K562 (cell line): ENCODE data around the gene RABGAP1L. TPM values are rescaled to one million over a fixed set of nuclear protein-coding genes. Genes with fewer than 3 reads are reported as not detected.

Experiments
- ATAC-seq: fragments of 200-7000 bp; cut with Tn5 transposase; 3 replicates; pipeline ENCODE4 v1.9.1; 2020; ENCODE audit warnings: moderate library complexity
- BruUV-seq: library from RNA; stranded (reverse); fragments of 400-500 nt; replicated peaks from 2 replicates; lab custom pipeline; 2021; lab: Mats Ljungman, UMichigan
- CTCF ChIA-PET: fragments of 300-600 bp; formaldehyde crosslinking; extraction: SDS; loops from one replicate; lab custom pipeline; 2021; ENCODE audit warnings: low intra/inter-chr PET ratio; lab: Yijun Ruan, JAX
- POLR2A ChIA-PET: fragments of 300-600, 350-650 bp; sonication (Branson Sonifier 250); formaldehyde crosslinking; extraction: SDS; loops from one replicate; lab custom pipeline; 2021; ENCODE audit warnings: antibody characterized with exemption, inconsistent platforms; lab: Yijun Ruan, JAX
- DNase-seq, 4 experiments: peaks; one replicate each; pipeline versions ENCODE4 v3.0.0 to v3.0.0-alpha.2; 2011 to 2018; ENCODE audit warnings: low spot score in 3 of 4, mixed read lengths in 3 of 4; ENCODE audit errors: extremely low read depth in 1 of 4
- FAIRE-seq: peaks from 2 replicates; lab custom pipeline; 2011; peaks lifted over from hg19 to GRCh38; lab: Jason Lieb, UNC
- H2AFZ ChIP-seq: 2 replicates; pipeline ENCODE4 v1.6.0; 2011; ENCODE audit warnings: low read depth, low read length, control low read depth, inconsistent platforms
- H3K27ac ChIP-seq: fragments of 200-600 bp; 3 replicates; pipeline ENCODE4 v1.8.0; 2011; ENCODE audit warnings: low read depth, mild to moderate bottlenecking, control low read depth, inconsistent platforms, low read length, moderate library complexity, mixed read lengths; ENCODE audit errors: extremely low read depth
- H3K27me3 ChIP-seq, 2 experiments: fragments of 300-600 bp in 1 of 2; 2 replicates in 1 of 2; 3 replicates in 1 of 2; pipeline versions ENCODE4 v1.6.0 to v1.8.0; 2011; ENCODE audit warnings: inconsistent platforms in 2 of 2, low read length in 2 of 2, mild to moderate bottlenecking in 1 of 2, mixed read lengths in 1 of 2, moderate library complexity in 1 of 2; ENCODE audit not compliant: control insufficient read depth in 2 of 2, insufficient read depth in 2 of 2
- H3K36me3 ChIP-seq: fragments of 300-600 bp; 3 replicates; pipeline ENCODE4 v1.8.0; 2011; ENCODE audit warnings: mild to moderate bottlenecking, low read length, inconsistent platforms; ENCODE audit not compliant: control insufficient read depth, insufficient read depth
- H3K4me1 ChIP-seq, 2 experiments: fragments of 200-600 bp in 1 of 2; replicated peaks in 1 of 2; 2 replicates in 1 of 2; 3 replicates in 1 of 2; pipeline versions ENCODE4 v1.5.1 to v1.8.0; 2011; ENCODE audit warnings: inconsistent platforms in 2 of 2, low read length in 2 of 2, mild to moderate bottlenecking in 1 of 2, mixed read lengths in 1 of 2, moderate library complexity in 1 of 2; ENCODE audit not compliant: control insufficient read depth in 2 of 2, insufficient read depth in 2 of 2
- H3K4me2 ChIP-seq: 2 replicates; pipeline ENCODE4 v1.6.1; 2011; ENCODE audit warnings: low read length, control low read depth, inconsistent platforms, mixed read lengths; ENCODE audit not compliant: insufficient read depth
- H3K4me3 ChIP-seq: fragments of 200-600 bp; sonication (generic), shearing (Covaris generic); 2 replicates; pipeline ENCODE4 v1.5.1; 2016; ENCODE audit warnings: control low read depth, inconsistent platforms
- H3K79me2 ChIP-seq: fragments of 200-600 bp; 3 replicates; pipeline ENCODE4 v1.8.0; 2011; ENCODE audit warnings: low read length, inconsistent platforms; ENCODE audit not compliant: control insufficient read depth, insufficient read depth
- H3K9ac ChIP-seq, 2 experiments: 2 replicates each; pipeline versions ENCODE4 v1.6.0 to v1.6.1; 2011; ENCODE audit warnings: low read depth in 2 of 2, low read length in 2 of 2, control low read depth in 1 of 2, inconsistent platforms in 1 of 2, mild to moderate bottlenecking in 1 of 2, mixed read lengths in 1 of 2; ENCODE audit not compliant: insufficient read depth in 1 of 2
- H3K9me1 ChIP-seq: one replicate; pipeline ENCODE4 v1.6.0; 2011; ENCODE audit warnings: inconsistent platforms, mild to moderate bottlenecking, low read length, moderate library complexity; ENCODE audit not compliant: control insufficient read depth, insufficient read depth
- H3K9me3 ChIP-seq: replicated peaks from 2 replicates; pipeline ENCODE4 v1.5.1; 2011; ENCODE audit warnings: low read depth, low read length, inconsistent platforms; ENCODE audit not compliant: control insufficient read depth, insufficient read depth
- H4K20me1 ChIP-seq: replicated peaks from 2 replicates; pipeline ENCODE4 v1.6.1; 2011; ENCODE audit warnings: low read length, inconsistent platforms, mixed read lengths; ENCODE audit not compliant: control insufficient read depth, insufficient read depth
- ERF ChIP-seq: fragments of 450-650 bp; formaldehyde crosslinking; IDR thresholded peaks from 2 replicates; pipeline ENCODE4 v1.4.0; 2020; ENCODE audit warnings: mild to moderate bottlenecking, mixed read lengths
- ETV5 ChIP-seq: sonication (generic); formaldehyde crosslinking; IDR thresholded peaks from 2 replicates; pipeline ENCODE4 v1.4.0; 2020; ENCODE audit warnings: low read depth, mild to moderate bottlenecking, missing genetic modification reagents
- MCM7 ChIP-seq, 2 experiments: fragments of 450-650 bp; IDR thresholded peaks; 2 replicates each; pipeline ENCODE4 v1.6.1; 2016 to 2018
- PTBP1 ChIP-seq: fragments of 200-400 bp; formaldehyde crosslinking; IDR thresholded peaks from 2 replicates; pipeline ENCODE4 v1.6.1; 2017; ENCODE audit warnings: low read depth, low read length
- RAD51 ChIP-seq: fragments of 450-650 bp; IDR thresholded peaks from 2 replicates; pipeline ENCODE4 v1.7.1; 2016; ENCODE audit warnings: low read depth, mild to moderate bottlenecking, borderline replicate concordance
- TBL1XR1 ChIP-seq, 2 experiments: IDR thresholded peaks; 2 replicates each; pipeline ENCODE4 v1.6.1; 2012; ENCODE audit warnings: improper control_type of control experiment in 2 of 2, low read length in 2 of 2, mild to moderate bottlenecking in 1 of 2
- TEAD2 ChIP-seq: fragments of 450-650 bp; IDR thresholded peaks from 2 replicates; pipeline ENCODE4 v1.6.1; 2016; ENCODE audit warnings: missing genetic modification characterization, control low read depth, missing compliant biosample characterization
- ZKSCAN8 ChIP-seq: fragments of 200-800 bp; sonication (Bioruptor generic); IDR thresholded peaks from 2 replicates; pipeline ENCODE4 v1.6.1; 2016; ENCODE audit warnings: missing genetic modification characterization, missing compliant biosample characterization
- ZNF217 ChIP-seq: sonication (generic); formaldehyde crosslinking; IDR thresholded peaks from 2 replicates; pipeline ENCODE4 v1.8.0; 2022; ENCODE audit warnings: mild to moderate bottlenecking, missing genetic modification reagents
- ZNF785 ChIP-seq: fragments of 250-450 bp; sonication (Bioruptor Pico); IDR thresholded peaks from 2 replicates; pipeline ENCODE4 v1.4.0; 2020; ENCODE audit warnings: mild to moderate bottlenecking
- WGBS: fragments of 100-300 bp; shearing (Covaris generic); methylation state at CpG from one replicate; pipeline ENCODE4 v1.1.6; 2016; ENCODE audit warnings: low coverage, mixed read lengths; ENCODE audit not compliant: insufficient coverage; ENCODE audit errors: missing lambda C conversion rate; 5-methylcytosine and 5-hydroxymethylcytosine counted together
- in situ Hi-C: fragments of 300-500 bp; cut with MboI; formaldehyde crosslinking; loops from 4 replicates; pipeline ENCODE4 v1.15.0; 2018; ENCODE audit warnings: inconsistent platforms, mixed read lengths
- intact Hi-C: fragments of 100-400 bp; cut with micrococcal nuclease; formaldehyde crosslinking; loops from 2 replicates; pipeline ENCODE4 v1.14.2; 2022
- polyA plus RNA-seq, 8 experiments: library from polyadenylated mRNA; depleted of rRNA in 4 of 8; stranded (reverse) in 5 of 8; unstranded in 3 of 8; fragments of >200 nt; fragmentation: Nextera tagmentation in 2 of 8; fragmentation: Illumina TruSeq in 1 of 8; extraction: Ambion mirVana in 2 of 8; extraction: Trizol in 1 of 8; gene quantifications; 2 replicates each; pipeline versions ENCODE4 v1.2.1 to v1.2.3, GENCODE V29; 2011 to 2014; ENCODE audit warnings: inconsistent platforms in 1 of 8, missing spikeins in 1 of 8
- total RNA-seq, 7 experiments: library from RNA; depleted of rRNA in 6 of 7; stranded (reverse); fragments of >200 nt in 6 of 7; fragmentation: Illumina TruSeq in 2 of 7; extraction: Trizol in 2 of 7; gene quantifications; 2 replicates each; pipeline versions ENCODE4 v1.2.1 to v1.2.3, GENCODE V29; 2011 to 2021; ENCODE audit warnings: low replicate concordance in 1 of 7
- TF ChIP-seq, protein P1 (sequence below): fragments of 250-450 bp; sonication (Bioruptor Pico); IDR thresholded peaks from 2 replicates; pipeline ENCODE4 v1.8.0; 2022; ENCODE audit warnings: moderate library complexity, mild to moderate bottlenecking, inconsistent platforms
- TF ChIP-seq, protein P2 (sequence below): sonication (generic); formaldehyde crosslinking; IDR thresholded peaks from 2 replicates; pipeline ENCODE4 v1.8.0; 2023; ENCODE audit warnings: missing genetic modification reagents, mild to moderate bottlenecking, borderline replicate concordance
- TF ChIP-seq, protein P3 (sequence below): fragments of 250-450 bp; sonication (Bioruptor Pico); IDR thresholded peaks from 2 replicates; pipeline ENCODE4 v1.8.0; 2022; ENCODE audit warnings: inconsistent platforms, mild to moderate bottlenecking, moderate library complexity, borderline replicate concordance
- TF ChIP-seq, protein P4 (sequence below), 2 experiments: IDR thresholded peaks; 2 replicates each; pipeline ENCODE4 v1.6.1; 2012; ENCODE audit warnings: improper control_type of control experiment in 2 of 2, low read depth in 2 of 2, low read length in 2 of 2, borderline replicate concordance in 1 of 2

The RABGAP1L gene
- total and polyA plus RNA-seq, 9 of the 15 experiments (the other 6 are each of a cell fraction or from before 2014, with no cell fraction given) = 16.5 to 44.9 (median 26.7) TPM

DNA sequence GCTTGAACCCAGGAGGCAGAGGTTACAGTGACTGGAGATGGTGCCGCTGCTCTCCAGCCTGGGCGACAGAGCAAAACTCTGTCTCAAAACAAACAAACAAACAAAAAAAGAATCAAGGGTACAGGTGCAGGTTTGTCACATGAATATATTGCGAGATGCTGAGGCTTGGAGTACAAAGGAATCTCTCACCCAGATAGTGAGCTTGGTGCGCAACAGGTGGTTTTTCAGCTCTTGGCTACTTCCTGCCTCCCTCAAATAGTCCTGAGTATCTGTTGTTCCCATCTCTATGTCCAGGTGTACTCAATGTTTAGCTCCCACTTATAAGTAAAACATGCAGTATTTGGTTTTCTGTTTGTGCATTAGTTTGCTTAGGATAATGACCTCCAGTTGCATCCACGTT is 666.5 kb downstream of the RABGAP1L start:
- Histone ChIP-seq H2AFZ (no peak overlapping the region), H3K36me3 (no peaks in the 10 kb centered on the region), H3K9ac (no peak overlapping the region), H3K4me3 (no peak overlapping the region), H3K27me3 (no peaks in the 10 kb centered on the region), H4K20me1 (no peaks in the 10 kb centered on the region), H3K4me2 (no peak overlapping the region), H3K79me2 (no peaks in the 10 kb centered on the region), H3K9me1 (no peaks in the 10 kb centered on the region), H3K4me1 (no peaks in the 10 kb centered on the region), H3K9me3 (no peaks in the 10 kb centered on the region), H3K27ac (no peak overlapping the region)
- 70% methylated on average over 5 of the region's 5 CpGs for WGBS
- DNase-seq = no peak
- no TSS peak for BruUV-seq
- no peak for FAIRE-seq
- intact Hi-C loops (no loop called here), in situ Hi-C loops (no loop called here)
- ChIA-PET CTCF (no interaction called here), POLR2A (interaction anchor here (1.3 to 1.7 kb wide), 2 partner anchors 12 to 14 kb away, joined by 3 to 5 read pairs; no protein-coding TSS in a partner anchor)
- ATAC-seq = no peak
- TF ChIP-seq, protein P1, sequence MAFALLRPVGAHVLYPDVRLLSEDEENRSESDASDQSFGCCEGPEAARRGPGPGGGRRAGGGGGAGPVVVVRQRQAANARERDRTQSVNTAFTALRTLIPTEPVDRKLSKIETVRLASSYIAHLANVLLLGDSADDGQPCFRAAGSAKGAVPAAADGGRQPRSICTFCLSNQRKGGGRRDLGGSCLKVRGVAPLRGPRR (CRISPR knock-in tag) = no peak
- TF ChIP-seq RAD51 (no peak), ETV5 (no peak), TBL1XR1 (IDR thresholded peaks at IDR 0.05; ENCODE audit: low read length in 2 of 2) (no peak), PTBP1 (no peak), ZNF217 (CRISPR knock-in tag) (no peak), MCM7 (IDR thresholded peaks at IDR 0.05) (no peak), ZNF785 (no peak), ERF (CRISPR knock-in tag) (no peak), ZKSCAN8 (no peak), TEAD2 (tag) (no peak)
- TF ChIP-seq, protein P2, sequence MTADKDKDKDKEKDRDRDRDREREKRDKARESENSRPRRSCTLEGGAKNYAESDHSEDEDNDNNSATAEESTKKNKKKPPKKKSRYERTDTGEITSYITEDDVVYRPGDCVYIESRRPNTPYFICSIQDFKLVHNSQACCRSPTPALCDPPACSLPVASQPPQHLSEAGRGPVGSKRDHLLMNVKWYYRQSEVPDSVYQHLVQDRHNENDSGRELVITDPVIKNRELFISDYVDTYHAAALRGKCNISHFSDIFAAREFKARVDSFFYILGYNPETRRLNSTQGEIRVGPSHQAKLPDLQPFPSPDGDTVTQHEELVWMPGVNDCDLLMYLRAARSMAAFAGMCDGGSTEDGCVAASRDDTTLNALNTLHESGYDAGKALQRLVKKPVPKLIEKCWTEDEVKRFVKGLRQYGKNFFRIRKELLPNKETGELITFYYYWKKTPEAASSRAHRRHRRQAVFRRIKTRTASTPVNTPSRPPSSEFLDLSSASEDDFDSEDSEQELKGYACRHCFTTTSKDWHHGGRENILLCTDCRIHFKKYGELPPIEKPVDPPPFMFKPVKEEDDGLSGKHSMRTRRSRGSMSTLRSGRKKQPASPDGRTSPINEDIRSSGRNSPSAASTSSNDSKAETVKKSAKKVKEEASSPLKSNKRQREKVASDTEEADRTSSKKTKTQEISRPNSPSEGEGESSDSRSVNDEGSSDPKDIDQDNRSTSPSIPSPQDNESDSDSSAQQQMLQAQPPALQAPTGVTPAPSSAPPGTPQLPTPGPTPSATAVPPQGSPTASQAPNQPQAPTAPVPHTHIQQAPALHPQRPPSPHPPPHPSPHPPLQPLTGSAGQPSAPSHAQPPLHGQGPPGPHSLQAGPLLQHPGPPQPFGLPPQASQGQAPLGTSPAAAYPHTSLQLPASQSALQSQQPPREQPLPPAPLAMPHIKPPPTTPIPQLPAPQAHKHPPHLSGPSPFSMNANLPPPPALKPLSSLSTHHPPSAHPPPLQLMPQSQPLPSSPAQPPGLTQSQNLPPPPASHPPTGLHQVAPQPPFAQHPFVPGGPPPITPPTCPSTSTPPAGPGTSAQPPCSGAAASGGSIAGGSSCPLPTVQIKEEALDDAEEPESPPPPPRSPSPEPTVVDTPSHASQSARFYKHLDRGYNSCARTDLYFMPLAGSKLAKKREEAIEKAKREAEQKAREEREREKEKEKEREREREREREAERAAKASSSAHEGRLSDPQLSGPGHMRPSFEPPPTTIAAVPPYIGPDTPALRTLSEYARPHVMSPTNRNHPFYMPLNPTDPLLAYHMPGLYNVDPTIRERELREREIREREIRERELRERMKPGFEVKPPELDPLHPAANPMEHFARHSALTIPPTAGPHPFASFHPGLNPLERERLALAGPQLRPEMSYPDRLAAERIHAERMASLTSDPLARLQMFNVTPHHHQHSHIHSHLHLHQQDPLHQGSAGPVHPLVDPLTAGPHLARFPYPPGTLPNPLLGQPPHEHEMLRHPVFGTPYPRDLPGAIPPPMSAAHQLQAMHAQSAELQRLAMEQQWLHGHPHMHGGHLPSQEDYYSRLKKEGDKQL = no peak
- TF ChIP-seq, protein P3, sequence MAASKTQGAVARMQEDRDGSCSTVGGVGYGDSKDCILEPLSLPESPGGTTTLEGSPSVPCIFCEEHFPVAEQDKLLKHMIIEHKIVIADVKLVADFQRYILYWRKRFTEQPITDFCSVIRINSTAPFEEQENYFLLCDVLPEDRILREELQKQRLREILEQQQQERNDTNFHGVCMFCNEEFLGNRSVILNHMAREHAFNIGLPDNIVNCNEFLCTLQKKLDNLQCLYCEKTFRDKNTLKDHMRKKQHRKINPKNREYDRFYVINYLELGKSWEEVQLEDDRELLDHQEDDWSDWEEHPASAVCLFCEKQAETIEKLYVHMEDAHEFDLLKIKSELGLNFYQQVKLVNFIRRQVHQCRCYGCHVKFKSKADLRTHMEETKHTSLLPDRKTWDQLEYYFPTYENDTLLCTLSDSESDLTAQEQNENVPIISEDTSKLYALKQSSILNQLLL = no peak
- TF ChIP-seq, protein P4, sequence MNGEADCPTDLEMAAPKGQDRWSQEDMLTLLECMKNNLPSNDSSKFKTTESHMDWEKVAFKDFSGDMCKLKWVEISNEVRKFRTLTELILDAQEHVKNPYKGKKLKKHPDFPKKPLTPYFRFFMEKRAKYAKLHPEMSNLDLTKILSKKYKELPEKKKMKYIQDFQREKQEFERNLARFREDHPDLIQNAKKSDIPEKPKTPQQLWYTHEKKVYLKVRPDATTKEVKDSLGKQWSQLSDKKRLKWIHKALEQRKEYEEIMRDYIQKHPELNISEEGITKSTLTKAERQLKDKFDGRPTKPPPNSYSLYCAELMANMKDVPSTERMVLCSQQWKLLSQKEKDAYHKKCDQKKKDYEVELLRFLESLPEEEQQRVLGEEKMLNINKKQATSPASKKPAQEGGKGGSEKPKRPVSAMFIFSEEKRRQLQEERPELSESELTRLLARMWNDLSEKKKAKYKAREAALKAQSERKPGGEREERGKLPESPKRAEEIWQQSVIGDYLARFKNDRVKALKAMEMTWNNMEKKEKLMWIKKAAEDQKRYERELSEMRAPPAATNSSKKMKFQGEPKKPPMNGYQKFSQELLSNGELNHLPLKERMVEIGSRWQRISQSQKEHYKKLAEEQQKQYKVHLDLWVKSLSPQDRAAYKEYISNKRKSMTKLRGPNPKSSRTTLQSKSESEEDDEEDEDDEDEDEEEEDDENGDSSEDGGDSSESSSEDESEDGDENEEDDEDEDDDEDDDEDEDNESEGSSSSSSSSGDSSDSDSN (IDR thresholded peaks at IDR 0.05; ENCODE audit: borderline replicate concordance in 1 of 2, low read depth in 2 of 2, low read length in 2 of 2) = no peak
